Smooth muscle cell (in vitro differentiated cells): ENCODE data around the gene INPP5D. TPM values are rescaled to one million over a fixed set of nuclear protein-coding genes. Genes with fewer than 3 reads are reported as not detected.

Experiments
- DNase-seq: peaks from one replicate; lab custom pipeline; 2025; ENCODE audit not compliant: unreplicated experiment; lab: John Stamatoyannopoulos, UW
- H2AFZ ChIP-seq: fragments of 200-600 bp; sonication (generic); 2 replicates; pipeline ENCODE4 v1.6.0; 2016; ENCODE audit warnings: antibody characterized with exemption, low read depth, mild to moderate bottlenecking
- H3F3A ChIP-seq: fragments of 200-600 bp; sonication (generic); 2 replicates; pipeline ENCODE4 v1.6.0; 2017; ENCODE audit warnings: antibody characterized with exemption, low read depth
- H3K27ac ChIP-seq: fragments of 200-600 bp; sonication (generic); 2 replicates; pipeline ENCODE4 v1.5.1; 2016; ENCODE audit warnings: low read depth, mild to moderate bottlenecking
- H3K27me3 ChIP-seq: fragments of 200-600 bp; sonication (generic); 2 replicates; pipeline ENCODE4 v1.6.1; 2016; ENCODE audit warnings: low read depth, mild to moderate bottlenecking
- H3K36me3 ChIP-seq: fragments of 200-600 bp; sonication (generic); 2 replicates; pipeline ENCODE4 v1.5.1; 2016; ENCODE audit warnings: low read depth
- H3K4me1 ChIP-seq: fragments of 200-600 bp; sonication (generic); 2 replicates; pipeline ENCODE4 v1.5.1; 2016; ENCODE audit warnings: low read depth
- H3K4me2 ChIP-seq: fragments of 200-600 bp; sonication (generic); 2 replicates; pipeline ENCODE4 v1.6.0; 2016; ENCODE audit warnings: mild to moderate bottlenecking
- H3K4me3 ChIP-seq: fragments of 200-600 bp; sonication (generic); 2 replicates; pipeline ENCODE4 v1.5.1; 2016; ENCODE audit warnings: mild to moderate bottlenecking
- H3K79me2 ChIP-seq: fragments of 200-600 bp; sonication (generic); 2 replicates; pipeline ENCODE4 v1.6.0; 2016; ENCODE audit warnings: low read depth, mild to moderate bottlenecking
- H3K9ac ChIP-seq: fragments of 200-600 bp; sonication (generic); 2 replicates; pipeline ENCODE4 v1.6.0; 2016; ENCODE audit warnings: low read depth
- H3K9me3 ChIP-seq: fragments of 200-600 bp; sonication (generic); replicated peaks from 2 replicates; pipeline ENCODE4 v1.5.1; 2016; ENCODE audit warnings: low read depth
- H4K20me1 ChIP-seq: fragments of 200-600 bp; sonication (generic); 2 replicates; pipeline ENCODE4 v1.6.0; 2016; ENCODE audit warnings: low read depth
- CTCF ChIP-seq: fragments of 200-600 bp; sonication (generic); IDR thresholded peaks from 2 replicates; pipeline ENCODE4 v1.5.1; 2017; ENCODE audit warnings: borderline replicate concordance, mild to moderate bottlenecking, antibody characterized with exemption; ENCODE audit not compliant: insufficient read depth, poor library complexity, severe bottlenecking
- WGBS: methylation state at CpG from one replicate; pipeline ENCODE4 v1.1.7; 2016; ENCODE audit warnings: low lambda C conversion rate; 5-methylcytosine and 5-hydroxymethylcytosine counted together
- polyA plus RNA-seq: library from polyadenylated mRNA; unstranded; fragments of >200 nt; fragmentation: Nextera tagmentation; extraction: Ambion mirVana; gene quantifications from 2 replicates; pipeline ENCODE4 v1.2.1, GENCODE V29; 2016
- total RNA-seq: library from RNA; depleted of rRNA; stranded (reverse); fragments of >200 nt; gene quantifications from 2 replicates; pipeline ENCODE4 v1.2.3, GENCODE V29; 2014

Gene INPP5D
- total and polyA plus RNA-seq, 2 experiments from 2014 or later, result 5.6 to 17.8 TPM

GRCh38 chr2:233072838-233073237, 12.7 kb downstream of the INPP5D start:
- Histone ChIP-seq H3K4me3 (no peak overlapping the region), H4K20me1 (no peaks in the 10 kb centered on the region), H3F3A (no peaks in the 10 kb centered on the region), H3K9ac (no peak overlapping the region), H3K4me1 (no peaks in the 10 kb centered on the region), H3K36me3 (no peaks in the 10 kb centered on the region), H3K79me2 (no peaks in the 10 kb centered on the region), H3K27me3 (no peaks in the 10 kb centered on the region), H3K27ac (no peak overlapping the region), H3K9me3 (no peaks in the 10 kb centered on the region), H2AFZ (no peak overlapping the region), H3K4me2 (no peak overlapping the region)
- no peak for DNase-seq
- no peak for TF ChIP-seq CTCF
- 88% methylated on average over 4 of the region's 4 CpGs for WGBS

- H3K4me2 ChIP-seq, result no peak overlapping the region
- 65% methylated on average over 7 of the region's 7 CpGs for WGBS
- no peaks in the 10 kb centered on the region for H3K4me1 ChIP-seq
Observed at GRCh38 chr2:233074106-233074505, 14.0 kb downstream of the INPP5D start.

GRCh38 chr2:233075141-233075965, 15.2 kb downstream of the INPP5D start:
- no peak overlapping the region for H3K9ac ChIP-seq
- H4K20me1 ChIP-seq, result no peaks in the 10 kb centered on the region
- H3K4me1 ChIP-seq, result no peaks in the 10 kb centered on the region
- H3F3A ChIP-seq, result no peaks in the 10 kb centered on the region
- no peak for TF ChIP-seq CTCF
- H3K9me3 ChIP-seq, result no peaks in the 10 kb centered on the region
- 90% methylated on average over 6 of the region's 6 CpGs for WGBS
- DNase-seq, result no peak
- no peak overlapping the region for H2AFZ ChIP-seq
- H3K36me3 ChIP-seq, result no peaks in the 10 kb centered on the region
- H3K27ac ChIP-seq, result no peak overlapping the region
- no peaks in the 10 kb centered on the region for H3K79me2 ChIP-seq
- no peak overlapping the region for H3K4me2 ChIP-seq
- H3K27me3 ChIP-seq, result no peaks in the 10 kb centered on the region
- no peak overlapping the region for H3K4me3 ChIP-seq

More at GRCh38 chr2:233074106-233074505, 14.0 kb downstream of the INPP5D start:
- H3K36me3 ChIP-seq, result no peaks in the 10 kb centered on the region
- H3K27ac ChIP-seq, result no peak overlapping the region
- no peak overlapping the region for H2AFZ ChIP-seq
- no peak for TF ChIP-seq CTCF
- no peaks in the 10 kb centered on the region for H3K27me3 ChIP-seq
- H3K4me3 ChIP-seq, result no peak overlapping the region
- H4K20me1 ChIP-seq, result no peaks in the 10 kb centered on the region
- no peaks in the 10 kb centered on the region for H3K9me3 ChIP-seq
- H3K79me2 ChIP-seq, result no peaks in the 10 kb centered on the region
- no peaks in the 10 kb centered on the region for H3F3A ChIP-seq
- no peak overlapping the region for H3K9ac ChIP-seq
- DNase-seq, result no peak

GRCh38 chr2:233075966-233076339, 15.8 kb downstream of the INPP5D start:
- H3K4me1 ChIP-seq, result no peaks in the 10 kb centered on the region
- no peaks in the 10 kb centered on the region for H3K27me3 ChIP-seq
- H4K20me1 ChIP-seq, result no peaks in the 10 kb centered on the region
- 66% methylated on average over 2 of the region's 2 CpGs for WGBS
- no peaks in the 10 kb centered on the region for H3K36me3 ChIP-seq
- no peaks in the 10 kb centered on the region for H3K9me3 ChIP-seq
- no peak overlapping the region for H3K4me3 ChIP-seq
- no peak for DNase-seq
- no peak overlapping the region for H3K4me2 ChIP-seq
- H2AFZ ChIP-seq, result no peak overlapping the region
- TF ChIP-seq CTCF, result no peak
- no peaks in the 10 kb centered on the region for H3K79me2 ChIP-seq
- H3F3A ChIP-seq, result no peaks in the 10 kb centered on the region
- H3K9ac ChIP-seq, result no peak overlapping the region
- H3K27ac ChIP-seq, result no peak overlapping the region
